ENCODE measurements around the gene GAB3. TPM values are rescaled to one million over a fixed set of nuclear protein-coding genes. Genes with fewer than 3 reads are reported as not detected.

Gene GAB3
- total and polyA plus RNA-seq, 2 of the 4 experiments (the other 2 are of a cell fraction) = 2.2 to 3.7 TPM

DNA sequence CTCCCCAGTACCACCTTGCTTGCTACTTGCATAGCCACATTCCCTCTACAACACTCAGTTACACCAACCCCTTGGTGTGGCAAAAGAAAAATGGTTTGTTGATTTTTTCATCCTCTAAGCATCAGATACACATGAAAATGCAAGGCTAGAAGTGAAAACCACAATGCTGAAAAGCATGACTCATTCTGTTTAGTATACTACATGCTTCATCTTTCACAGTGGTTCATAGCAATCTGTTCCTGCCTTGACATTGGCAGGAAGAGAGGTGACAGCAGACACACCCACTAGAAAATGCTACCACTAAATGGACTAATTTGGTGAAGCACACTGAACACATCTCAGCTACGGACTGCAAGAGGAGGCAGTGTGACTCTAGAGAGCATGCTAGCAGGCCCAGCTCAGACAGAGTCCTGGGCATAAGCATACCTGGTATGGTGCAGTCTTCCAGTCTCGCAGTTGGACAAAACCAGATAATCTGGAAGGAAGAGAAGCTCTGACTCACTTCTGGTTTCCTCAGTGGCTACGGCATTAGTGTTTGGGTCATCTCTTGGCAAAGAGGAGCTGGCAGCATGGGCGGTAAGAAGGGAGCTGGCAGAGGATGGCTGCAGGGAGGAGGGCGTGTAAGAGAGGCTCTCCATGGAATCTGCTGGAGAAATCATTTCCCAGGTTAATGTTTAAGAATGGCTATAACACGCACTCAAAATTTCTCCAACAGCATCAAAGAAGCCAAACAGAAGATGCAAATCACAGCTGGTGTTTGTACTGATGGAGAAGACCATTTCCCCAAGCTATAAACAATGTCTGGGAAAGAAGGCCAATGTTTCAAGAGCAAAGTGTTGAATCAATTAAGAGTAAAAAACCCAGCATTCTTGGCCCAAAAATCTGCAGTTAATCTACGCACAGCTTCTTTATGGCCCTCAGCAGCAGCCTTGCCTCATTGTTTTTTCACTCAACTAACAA is 37.8 kb downstream of the GAB3 start:
- 71% methylated on average over 1 of the region's 7 CpGs; no CpG with 5 or more reads in 1 of the 2 experiments for WGBS, 2 experiments (ENCODE audit: extremely low coverage in 2 of 2, insufficient read length in 1 of 2)
- Histone ChIP-seq H3K4me2 (ENCODE audit: low read depth, low read length) (no peak overlapping the region), H3K14ac (replicated peaks; ENCODE audit: low read depth, low read length) (no peak overlapping the region), H3K9me3 (ENCODE audit: control insufficient read depth, insufficient read depth, low read length) (no peaks in the 10 kb centered on the region), H3K4ac (ENCODE audit: low read depth, low read length) (no peak overlapping the region), H3K9me1 (ENCODE audit: insufficient read depth, low read length) (peaks cover 15% of the 10 kb centered on the region; the same call in 1 of the 2 replicates), H2AK9ac (replicated peaks; ENCODE audit: low read depth, low read length, poor library complexity) (peak overlapping the region; percentile 0), H3K18ac (ENCODE audit: low read depth, low read length) (no peak overlapping the region), H4K20me1 (ENCODE audit: insufficient read depth, low read length) (0 out of 2 replicates have a peak, but pooled peaks cover 3% of the 10 kb centered on the region), H3K9ac (ENCODE audit: low read depth, low read length) (no peak overlapping the region), H3K79me1 (ENCODE audit: low read depth in 1 of 2, low read length in 2 of 2) (no peaks in the 10 kb centered on the region), H2BK15ac (ENCODE audit: low read depth, low read length) (no peak overlapping the region), H2BK5ac (ENCODE audit: low read depth, low read length, poor library complexity, severe bottlenecking) (no peak overlapping the region), H2AK5ac (ENCODE audit: low read depth, low read length) (no peak overlapping the region), H3K4me3 (ENCODE audit: insufficient read depth, low read depth, low read length) (no peak overlapping the region), H3K27ac (ENCODE audit: insufficient read depth, low read length) (no peak overlapping the region), H3K36me3 (ENCODE audit: control insufficient read depth, insufficient read depth, low read length) (no peaks in the 10 kb centered on the region), H2AFZ (replicated peaks; ENCODE audit: low read length, poor library complexity) (no peak overlapping the region), H3K56ac (ENCODE audit: extremely low read depth, insufficient read depth, low read length) (no peak overlapping the region), H3K27me3 (ENCODE audit: control insufficient read depth, insufficient read depth, low read length) (no peaks in the 10 kb centered on the region), H3K4me1 (ENCODE audit: control insufficient read depth, insufficient read depth, low read length) (peaks cover 7% of the 10 kb centered on the region; the same call in 1 of the 2 replicates), H3K23ac (ENCODE audit: low read depth, low read length) (no peak overlapping the region), H2BK20ac (ENCODE audit: low read depth, low read length) (no peak overlapping the region), H2BK120ac (ENCODE audit: low read depth, low read length) (no peak overlapping the region), H4K5ac (ENCODE audit: low read depth, low read length) (no peak overlapping the region), H4K8ac (ENCODE audit: low read depth in 2 of 2, low read length in 2 of 2) (no peak overlapping the region), H4K91ac (ENCODE audit: insufficient read depth, low read depth, low read length) (no peak overlapping the region)
- intact Hi-C loops (cut with micrococcal nuclease) (loop anchor here (10.0 kb wide), 1 partner anchor 1758 kb away; no protein-coding TSS in a partner anchor), dilution Hi-C loops (cut with HindIII; ENCODE audit: low sequenced_read_pairs, unreplicated experiment) (no loop called here), in situ Hi-C loops (cut with MboI; ENCODE audit: low sequenced_read_pairs) (no loop called here)
- ATAC-seq (ENCODE audit: low read depth) = peak; percentile 75
- no TSS peak for BruUV-seq (replicated peaks)
- DNase-seq = peak; percentile 73
- ChIA-PET CTCF (interaction anchor here (0.9 to 1.1 kb wide), 2 partner anchors 9 to 20 kb away, joined by 3 to 4 read pairs; no protein-coding TSS in a partner anchor), POLR2A (ENCODE audit: unreplicated experiment) (no interaction called here)
- TF ChIP-seq, protein P1, sequence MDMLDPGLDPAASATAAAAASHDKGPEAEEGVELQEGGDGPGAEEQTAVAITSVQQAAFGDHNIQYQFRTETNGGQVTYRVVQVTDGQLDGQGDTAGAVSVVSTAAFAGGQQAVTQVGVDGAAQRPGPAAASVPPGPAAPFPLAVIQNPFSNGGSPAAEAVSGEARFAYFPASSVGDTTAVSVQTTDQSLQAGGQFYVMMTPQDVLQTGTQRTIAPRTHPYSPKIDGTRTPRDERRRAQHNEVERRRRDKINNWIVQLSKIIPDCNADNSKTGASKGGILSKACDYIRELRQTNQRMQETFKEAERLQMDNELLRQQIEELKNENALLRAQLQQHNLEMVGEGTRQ (IDR thresholded peaks at IDR 0.05; ENCODE audit: low read depth, low read length) = no peak
- TF ChIP-seq MAZ (IDR thresholded peaks at IDR 0.05; ENCODE audit: borderline replicate concordance, low read depth, low read length) = no peak
- peak; percentile 28; the same call in 1 of the 2 replicates for TF ChIP-seq FOS (IDR thresholded peaks at IDR 0.05; ENCODE audit: low read depth, low read length)
- TF ChIP-seq, protein P2, sequence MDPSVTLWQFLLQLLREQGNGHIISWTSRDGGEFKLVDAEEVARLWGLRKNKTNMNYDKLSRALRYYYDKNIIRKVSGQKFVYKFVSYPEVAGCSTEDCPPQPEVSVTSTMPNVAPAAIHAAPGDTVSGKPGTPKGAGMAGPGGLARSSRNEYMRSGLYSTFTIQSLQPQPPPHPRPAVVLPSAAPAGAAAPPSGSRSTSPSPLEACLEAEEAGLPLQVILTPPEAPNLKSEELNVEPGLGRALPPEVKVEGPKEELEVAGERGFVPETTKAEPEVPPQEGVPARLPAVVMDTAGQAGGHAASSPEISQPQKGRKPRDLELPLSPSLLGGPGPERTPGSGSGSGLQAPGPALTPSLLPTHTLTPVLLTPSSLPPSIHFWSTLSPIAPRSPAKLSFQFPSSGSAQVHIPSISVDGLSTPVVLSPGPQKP (IDR thresholded peaks at IDR 0.05; ENCODE audit: borderline replicate concordance, low read depth, low read length) = no peak
